CMK (cell line): ENCODE data around the gene SMYD3.

Experiments used
- DNase-seq: peaks from one replicate; pipeline ENCODE4 v3.0.0-alpha.2; 2010; ENCODE audit warnings: low read depth

The SMYD3 gene

GRCh38 chr1:245870698-245871097 lies 636.4 kb downstream of the SMYD3 start:
- DNase-seq: no peak

GRCh38 chr1:245869847-245870246 lies 637.2 kb downstream of the SMYD3 start:
- DNase-seq: no peak

- no peak for DNase-seq
Measured at GRCh38 chr1:245867738-245868137, 639.3 kb downstream of the SMYD3 start.

- DNase-seq: no peak
Measured at GRCh38 chr1:245864872-245865271, 642.2 kb downstream of the SMYD3 start.

- DNase-seq: no peak
Measured at GRCh38 chr1:245863566-245864184, 643.4 kb downstream of the SMYD3 start.

GRCh38 chr1:245862812-245863540 lies 644.1 kb downstream of the SMYD3 start:
- no peak for DNase-seq

GRCh38 chr1:245860657-245861544 lies 646.2 kb downstream of the SMYD3 start:
- no peak for DNase-seq

GRCh38 chr1:245859493-245860114 lies 647.5 kb downstream of the SMYD3 start:
- no peak for DNase-seq

GRCh38 chr1:245858722-245859492 lies 648.2 kb downstream of the SMYD3 start:
- no peak for DNase-seq

- no peak for DNase-seq
Measured at GRCh38 chr1:245858022-245858721, 648.9 kb downstream of the SMYD3 start.

- DNase-seq: no peak
Measured at GRCh38 chr1:245856944-245857531, 650.0 kb downstream of the SMYD3 start.

- no peak for DNase-seq
Measured at GRCh38 chr1:245855846-245856730, 651.0 kb downstream of the SMYD3 start.

GRCh38 chr1:245853291-245853690 lies 653.8 kb downstream of the SMYD3 start:
- no peak for DNase-seq

GRCh38 chr1:245843101-245843500 lies 664.0 kb downstream of the SMYD3 start:
- DNase-seq: no peak

GRCh38 chr1:245842106-245842505 lies 665.0 kb downstream of the SMYD3 start:
- DNase-seq: no peak

GRCh38 chr1:245840971-245841370 lies 666.1 kb downstream of the SMYD3 start:
- no peak for DNase-seq

- no peak for DNase-seq
Measured at GRCh38 chr1:245837718-245838117, 669.4 kb downstream of the SMYD3 start.

GRCh38 chr1:245835386-245835785 lies 671.7 kb downstream of the SMYD3 start:
- DNase-seq: no peak

- no peak for DNase-seq
Measured at GRCh38 chr1:245834002-245834401, 673.1 kb downstream of the SMYD3 start.
